Measurements from ENCODE around the gene RNF114. TPM values are rescaled to one million over a fixed set of nuclear protein-coding genes. Genes with fewer than 3 reads are reported as not detected.
A peak's percentile ranks its signal among the peaks of the same experiment; 100 is the strongest.

Gene RNF114
- total RNA-seq, 1 donor from 2014 or later = 62.7 TPM

- DNase-seq (ENCODE audit: low read depth) (no peak), FAIRE-seq (no peak)
- H3K27me3 ChIP-seq (ENCODE audit: insufficient read depth, low read length) = peaks cover 6% of the 10 kb centered on the region
- Mint-ChIP-seq H3K4me3 (ENCODE audit: unreplicated experiment) (no peak overlapping the region), H3K27ac (ENCODE audit: unreplicated experiment) (no peak overlapping the region), H3K4me1 (ENCODE audit: low read depth, unreplicated experiment) (peaks cover 3% of the 10 kb centered on the region), H3K9me3 (ENCODE audit: unreplicated experiment) (no peaks in the 10 kb centered on the region), H3K36me3 (ENCODE audit: low read depth, unreplicated experiment) (no peaks in the 10 kb centered on the region), H3K27me3 (ENCODE audit: low read depth, unreplicated experiment) (peaks cover 16% of the 10 kb centered on the region)
- H3K4me1 ChIP-seq (ENCODE audit: insufficient read depth, low read length) = peaks cover 23% of the 10 kb centered on the region
- no peaks in the 10 kb centered on the region for H3K36me3 ChIP-seq (ENCODE audit: insufficient read depth, low read length)
- peaks cover 14% of the 10 kb centered on the region for H3K79me2 ChIP-seq (ENCODE audit: insufficient read depth, low read length)
- no peaks in the 10 kb centered on the region for H3K9me3 ChIP-seq (ENCODE audit: insufficient read depth, low read depth, low read length)
- H3K4me2 ChIP-seq (ENCODE audit: low read length) = peak overlapping the region; percentile 83
- H2AFZ ChIP-seq (ENCODE audit: low read depth, low read length) = peak overlapping the region; percentile 85
- TF ChIP-seq CTCF (IDR thresholded peaks at IDR 0.05; ENCODE audit: insufficient read depth, low read depth, low read length) = peak; percentile 84
- no peak for TF ChIP-seq EZH2 (IDR thresholded peaks at IDR 0.05; ENCODE audit: insufficient read depth, low read length)
- peaks cover 14% of the 10 kb centered on the region for H4K20me1 ChIP-seq (ENCODE audit: insufficient read depth, low read length)
- no peak overlapping the region for H3K27ac ChIP-seq (ENCODE audit: low read depth, low read length)
- H3K9ac ChIP-seq (ENCODE audit: low read length) = peak overlapping the region; percentile 38
- peak overlapping the region; percentile 35 for H3K4me3 ChIP-seq (ENCODE audit: insufficient read depth, low read depth, low read length)
Measured at GRCh38 chr20:49979030-49979832, 43.0 kb downstream of the RNF114 start.

GRCh38 chr20:49980140-49981008 is 44.2 kb downstream of the RNF114 start:
- H3K9ac ChIP-seq (ENCODE audit: low read length) = no peak overlapping the region
- H4K20me1 ChIP-seq (ENCODE audit: insufficient read depth, low read length) = peaks cover 25% of the 10 kb centered on the region
- peaks cover 6% of the 10 kb centered on the region for H3K27me3 ChIP-seq (ENCODE audit: insufficient read depth, low read length)
- H3K27me3 Mint-ChIP-seq (ENCODE audit: low read depth, unreplicated experiment) = peaks cover 16% of the 10 kb centered on the region
- no peak overlapping the region for H3K4me3 ChIP-seq (ENCODE audit: insufficient read depth, low read depth, low read length)
- peaks cover 4% of the 10 kb centered on the region for H3K36me3 Mint-ChIP-seq (ENCODE audit: low read depth, unreplicated experiment)
- H3K9me3 ChIP-seq (ENCODE audit: insufficient read depth, low read depth, low read length) = no peaks in the 10 kb centered on the region
- H3K4me2 ChIP-seq (ENCODE audit: low read length) = no peak overlapping the region
- H3K4me1 ChIP-seq (ENCODE audit: insufficient read depth, low read length) = peaks cover 29% of the 10 kb centered on the region
- no peak for FAIRE-seq
- no peak for TF ChIP-seq EZH2 (IDR thresholded peaks at IDR 0.05; ENCODE audit: insufficient read depth, low read length)
- no peak for TF ChIP-seq CTCF (IDR thresholded peaks at IDR 0.05; ENCODE audit: insufficient read depth, low read depth, low read length)
- H3K27ac Mint-ChIP-seq (ENCODE audit: unreplicated experiment) = no peak overlapping the region
- no peak overlapping the region for H3K27ac ChIP-seq (ENCODE audit: low read depth, low read length)
- H3K79me2 ChIP-seq (ENCODE audit: insufficient read depth, low read length) = peaks cover 26% of the 10 kb centered on the region
- H2AFZ ChIP-seq (ENCODE audit: low read depth, low read length) = no peak overlapping the region
- DNase-seq (ENCODE audit: low read depth) = no peak
- no peaks in the 10 kb centered on the region for H3K9me3 Mint-ChIP-seq (ENCODE audit: unreplicated experiment)
- H3K36me3 ChIP-seq (ENCODE audit: insufficient read depth, low read length) = no peaks in the 10 kb centered on the region
- H3K4me3 Mint-ChIP-seq (ENCODE audit: unreplicated experiment) = peak overlapping the region; percentile 37
- H3K4me1 Mint-ChIP-seq (ENCODE audit: low read depth, unreplicated experiment) = peaks cover 11% of the 10 kb centered on the region
